T-helper 1 cell treated with Interleukin-12 subunit alpha and Interleukin-12 subunit beta and Interleukin-4 antibody, amounts not matched to agents 30 μg/mL and 1 μg/mL, for 36 hours (primary cell): Measurements from ENCODE around the gene CCDC181.
A peak's percentile ranks its signal among the peaks of the same experiment; 100 is the strongest.

ENCODE experiments used
- H3K27ac Mint-ChIP-seq: one replicate; pipeline ENCODE4 v1.8.0; 2021; ENCODE audit warnings: mild to moderate bottlenecking, mixed read lengths
- H3K27me3 Mint-ChIP-seq: one replicate; pipeline ENCODE4 v1.8.0; 2021; ENCODE audit warnings: low read depth, mixed read lengths
- H3K36me3 Mint-ChIP-seq: one replicate; pipeline ENCODE4 v1.8.0; 2021; ENCODE audit warnings: low read depth, mixed read lengths
- H3K4me1 Mint-ChIP-seq: one replicate; pipeline ENCODE4 v1.8.0; 2021; ENCODE audit warnings: low read depth, mixed read lengths
- H3K4me3 Mint-ChIP-seq: one replicate; pipeline ENCODE4 v1.8.0; 2021; ENCODE audit warnings: mild to moderate bottlenecking, moderate library complexity, mixed read lengths
- H3K9me3 Mint-ChIP-seq: one replicate; pipeline ENCODE4 v1.8.0; 2021; ENCODE audit warnings: mixed read lengths

CCDC181 gene

GRCh38 chr1:169367686-169368405 is 59.4 kb downstream of the CCDC181 start, which contains the start of the genes BLZF1 and NME7:
Gene BLZF1 (plus strand): TSS chr1:169368195. CDS start chr1:169369523, 1,328 bp downstream.
Gene NME7 (minus strand): TSS chr1:169367797. CDS start chr1:169367710, 87 bp downstream.
- no peaks in the 10 kb centered on the region for H3K27me3 Mint-ChIP-seq
- peaks cover 20% of the 10 kb centered on the region for H3K36me3 Mint-ChIP-seq
- no peak within 1 kb of the TSS for H3K27ac Mint-ChIP-seq
- H3K4me3 Mint-ChIP-seq, result no peak within 1 kb of the TSS
- H3K4me1 Mint-ChIP-seq, result peaks cover 29% of the 10 kb centered on the region
- no peaks in the 10 kb centered on the region for H3K9me3 Mint-ChIP-seq

GRCh38 chr1:169367096-169367685 is 60.1 kb downstream of the CCDC181 start:
- Mint-ChIP-seq H3K4me1 (peaks cover 35% of the 10 kb centered on the region), H3K36me3 (peaks cover 19% of the 10 kb centered on the region), H3K27me3 (no peaks in the 10 kb centered on the region), H3K9me3 (no peaks in the 10 kb centered on the region), H3K27ac (no peak overlapping the region), H3K4me3 (no peak overlapping the region)

- Mint-ChIP-seq H3K36me3 (peaks cover 11% of the 10 kb centered on the region), H3K27ac (peak overlapping the region; percentile 38), H3K27me3 (no peaks in the 10 kb centered on the region), H3K4me3 (no peak overlapping the region), H3K9me3 (no peaks in the 10 kb centered on the region), H3K4me1 (peaks cover 21% of the 10 kb centered on the region)
Observed at GRCh38 chr1:169364948-169365347, 62.3 kb downstream of the CCDC181 start.

GRCh38 chr1:169363046-169363730 is 64.1 kb downstream of the CCDC181 start:
- H3K4me3 Mint-ChIP-seq, result peak overlapping the region; percentile 15

GRCh38 chr1:169361281-169361680 is 66.0 kb downstream of the CCDC181 start:
- Mint-ChIP-seq H3K27me3 (no peaks in the 10 kb centered on the region), H3K4me3 (no peak overlapping the region), H3K27ac (no peak overlapping the region), H3K36me3 (peaks cover 8% of the 10 kb centered on the region), H3K9me3 (no peaks in the 10 kb centered on the region), H3K4me1 (peaks cover 19% of the 10 kb centered on the region)

More at GRCh38 chr1:169363046-169363730, 64.1 kb downstream of the CCDC181 start:
- peaks cover 19% of the 10 kb centered on the region for H3K4me1 Mint-ChIP-seq
- H3K27me3 Mint-ChIP-seq, result no peaks in the 10 kb centered on the region
- peak overlapping the region; percentile 56 for H3K27ac Mint-ChIP-seq
- H3K9me3 Mint-ChIP-seq, result no peaks in the 10 kb centered on the region
- peaks cover 8% of the 10 kb centered on the region for H3K36me3 Mint-ChIP-seq

- no peak overlapping the region for H3K27ac Mint-ChIP-seq
- peaks cover 8% of the 10 kb centered on the region for H3K36me3 Mint-ChIP-seq
- no peaks in the 10 kb centered on the region for H3K27me3 Mint-ChIP-seq
- peaks cover 19% of the 10 kb centered on the region for H3K4me1 Mint-ChIP-seq
- no peaks in the 10 kb centered on the region for H3K9me3 Mint-ChIP-seq
- no peak overlapping the region for H3K4me3 Mint-ChIP-seq
Observed at GRCh38 chr1:169360415-169360814, 66.9 kb downstream of the CCDC181 start.

- no peaks in the 10 kb centered on the region for H3K9me3 Mint-ChIP-seq
- H3K36me3 Mint-ChIP-seq, result no peaks in the 10 kb centered on the region
- H3K27ac Mint-ChIP-seq, result no peak overlapping the region
- H3K4me1 Mint-ChIP-seq, result peaks cover 7% of the 10 kb centered on the region
- H3K27me3 Mint-ChIP-seq, result no peaks in the 10 kb centered on the region
- H3K4me3 Mint-ChIP-seq, result no peak overlapping the region
Observed at GRCh38 chr1:169348383-169349036, 78.8 kb downstream of the CCDC181 start.

- no peak overlapping the region for H3K4me3 Mint-ChIP-seq
- H3K4me1 Mint-ChIP-seq, result peaks cover 5% of the 10 kb centered on the region
- no peaks in the 10 kb centered on the region for H3K27me3 Mint-ChIP-seq
- H3K9me3 Mint-ChIP-seq, result no peaks in the 10 kb centered on the region
- H3K36me3 Mint-ChIP-seq, result no peaks in the 10 kb centered on the region
- H3K27ac Mint-ChIP-seq, result no peak overlapping the region
Observed at GRCh38 chr1:169347688-169348382, 79.4 kb downstream of the CCDC181 start.

GRCh38 chr1:169346036-169346589 is 81.2 kb downstream of the CCDC181 start:
- no peak overlapping the region for H3K4me3 Mint-ChIP-seq
- H3K27me3 Mint-ChIP-seq, result no peaks in the 10 kb centered on the region
- H3K27ac Mint-ChIP-seq, result no peak overlapping the region
- peaks cover under 1% of the 10 kb centered on the region for H3K9me3 Mint-ChIP-seq
- no peaks in the 10 kb centered on the region for H3K36me3 Mint-ChIP-seq
- H3K4me1 Mint-ChIP-seq, result no peaks in the 10 kb centered on the region

- no peaks in the 10 kb centered on the region for H3K27me3 Mint-ChIP-seq
- peaks cover 6% of the 10 kb centered on the region for H3K9me3 Mint-ChIP-seq
- peaks cover 3% of the 10 kb centered on the region for H3K36me3 Mint-ChIP-seq
- no peaks in the 10 kb centered on the region for H3K4me1 Mint-ChIP-seq
- H3K27ac Mint-ChIP-seq, result no peak overlapping the region
- no peak overlapping the region for H3K4me3 Mint-ChIP-seq
Observed at GRCh38 chr1:169345511-169345910, 81.8 kb downstream of the CCDC181 start.
